GM12878 (cell line): ENCODE measurements around the gene UBE2E3. TPM values are rescaled to one million over a fixed set of nuclear protein-coding genes. Genes with fewer than 3 reads are reported as not detected.

Experiments used
- CBX5 ChIP-seq: sonication (generic); IDR thresholded peaks from 2 replicates; pipeline ENCODE4 v1.6.1; 2016; ENCODE audit warnings: low read depth, moderate library complexity, mild to moderate bottlenecking, inconsistent platforms
- CREB1 ChIP-seq: IDR thresholded peaks from 2 replicates; pipeline ENCODE4 v1.6.1; 2012; ENCODE audit warnings: low read depth, mild to moderate bottlenecking, inconsistent platforms
- ESRRA ChIP-seq: IDR thresholded peaks from 2 replicates; pipeline ENCODE4 v1.6.1; 2012; ENCODE audit warnings: mild to moderate bottlenecking, low read length, improper control_type of control experiment
- PML ChIP-seq: IDR thresholded peaks from 2 replicates; pipeline ENCODE4 v1.6.1; 2012; ENCODE audit warnings: low read length, inconsistent platforms
- RUNX3 ChIP-seq: IDR thresholded peaks from 2 replicates; pipeline ENCODE4 v1.6.1; 2012; ENCODE audit warnings: low read length, inconsistent platforms
- STAT3 ChIP-seq: IDR thresholded peaks from 2 replicates; pipeline ENCODE4 v1.6.1; 2011; ENCODE audit warnings: low read depth, low read length, improper control_type of control experiment
- YY1 ChIP-seq: IDR thresholded peaks from 2 replicates; pipeline ENCODE4 v1.6.1; 2011; ENCODE audit warnings: low read depth, mild to moderate bottlenecking, low read length
- polyA plus RNA-seq, 11 experiments: library from polyadenylated mRNA; depleted of rRNA in 4 of 11; unstranded in 6 of 11; stranded (reverse) in 5 of 11; fragments of >200 nt; fragmentation: Nextera tagmentation in 4 of 11; fragmentation: Illumina TruSeq in 1 of 11; extraction: Ambion mirVana in 4 of 11; extraction: Trizol in 1 of 11; gene quantifications; 1 replicate in 1 of 11; 2 replicates in 10 of 11; pipeline versions ENCODE4 v1.2.1 to v1.2.3, GENCODE V29; 2011 to 2016; ENCODE audit warnings: inconsistent platforms in 2 of 11, missing spikeins in 2 of 11, low read depth in 1 of 11
- total RNA-seq, 4 experiments: library from RNA; depleted of rRNA in 3 of 4; stranded (reverse); fragments of >200 nt in 3 of 4; fragmentation: Illumina TruSeq in 1 of 4; extraction: Trizol in 1 of 4; gene quantifications; 2 replicates each; pipeline versions ENCODE4 v1.2.1 to v1.2.3, GENCODE V29; 2013 to 2021
- TF ChIP-seq, protein P1 (sequence below): IDR thresholded peaks from 2 replicates; pipeline ENCODE4 v1.6.1; 2012; ENCODE audit warnings: low read depth, low read length, improper control_type of control experiment
- TF ChIP-seq, protein P2 (sequence below): IDR thresholded peaks from 2 replicates; pipeline ENCODE4 v1.6.1; 2012; ENCODE audit warnings: low read length, inconsistent platforms
- TF ChIP-seq, protein P3 (sequence below): IDR thresholded peaks from 2 replicates; pipeline ENCODE4 v1.6.1; 2012; ENCODE audit warnings: low read depth, low read length, improper control_type of control experiment

UBE2E3 gene
- total and polyA plus RNA-seq, 10 of the 15 experiments (the other 5 are each of a cell fraction or from before 2014, with no cell fraction given), result 14.9 to 50.0 (median 26.2) TPM

DNA sequence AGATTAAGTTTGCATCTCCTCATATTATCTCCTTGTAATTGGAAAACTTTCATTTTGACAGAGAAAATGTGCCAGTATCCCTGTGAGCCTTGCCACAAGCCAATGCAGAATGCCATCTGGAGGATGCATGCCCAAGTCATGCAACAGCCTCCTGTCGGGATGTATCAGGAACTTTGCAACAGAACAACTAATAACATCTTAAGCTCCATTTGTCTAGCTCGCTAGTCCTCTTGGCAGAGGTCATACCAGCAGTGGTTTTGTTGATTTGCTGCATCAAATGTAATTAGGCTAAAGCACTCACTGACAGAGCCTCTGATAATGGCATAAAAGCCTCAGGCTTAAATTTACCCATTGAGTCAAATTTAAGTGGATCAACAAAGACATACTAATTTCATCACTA lies 125.8 kb downstream of the UBE2E3 start (continued):
- no peak for TF ChIP-seq RUNX3
- no peak for TF ChIP-seq YY1
- no peak for TF ChIP-seq ESRRA
- TF ChIP-seq CBX5, result no peak
- TF ChIP-seq, protein P1, sequence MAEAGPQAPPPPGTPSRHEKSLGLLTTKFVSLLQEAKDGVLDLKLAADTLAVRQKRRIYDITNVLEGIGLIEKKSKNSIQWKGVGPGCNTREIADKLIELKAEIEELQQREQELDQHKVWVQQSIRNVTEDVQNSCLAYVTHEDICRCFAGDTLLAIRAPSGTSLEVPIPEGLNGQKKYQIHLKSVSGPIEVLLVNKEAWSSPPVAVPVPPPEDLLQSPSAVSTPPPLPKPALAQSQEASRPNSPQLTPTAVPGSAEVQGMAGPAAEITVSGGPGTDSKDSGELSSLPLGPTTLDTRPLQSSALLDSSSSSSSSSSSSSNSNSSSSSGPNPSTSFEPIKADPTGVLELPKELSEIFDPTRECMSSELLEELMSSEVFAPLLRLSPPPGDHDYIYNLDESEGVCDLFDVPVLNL, result no peak
- TF ChIP-seq STAT3, result no peak
- no peak for TF ChIP-seq CREB1
- TF ChIP-seq, protein P2, sequence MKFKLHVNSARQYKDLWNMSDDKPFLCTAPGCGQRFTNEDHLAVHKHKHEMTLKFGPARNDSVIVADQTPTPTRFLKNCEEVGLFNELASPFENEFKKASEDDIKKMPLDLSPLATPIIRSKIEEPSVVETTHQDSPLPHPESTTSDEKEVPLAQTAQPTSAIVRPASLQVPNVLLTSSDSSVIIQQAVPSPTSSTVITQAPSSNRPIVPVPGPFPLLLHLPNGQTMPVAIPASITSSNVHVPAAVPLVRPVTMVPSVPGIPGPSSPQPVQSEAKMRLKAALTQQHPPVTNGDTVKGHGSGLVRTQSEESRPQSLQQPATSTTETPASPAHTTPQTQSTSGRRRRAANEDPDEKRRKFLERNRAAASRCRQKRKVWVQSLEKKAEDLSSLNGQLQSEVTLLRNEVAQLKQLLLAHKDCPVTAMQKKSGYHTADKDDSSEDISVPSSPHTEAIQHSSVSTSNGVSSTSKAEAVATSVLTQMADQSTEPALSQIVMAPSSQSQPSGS, result no peak
- TF ChIP-seq, protein P3, sequence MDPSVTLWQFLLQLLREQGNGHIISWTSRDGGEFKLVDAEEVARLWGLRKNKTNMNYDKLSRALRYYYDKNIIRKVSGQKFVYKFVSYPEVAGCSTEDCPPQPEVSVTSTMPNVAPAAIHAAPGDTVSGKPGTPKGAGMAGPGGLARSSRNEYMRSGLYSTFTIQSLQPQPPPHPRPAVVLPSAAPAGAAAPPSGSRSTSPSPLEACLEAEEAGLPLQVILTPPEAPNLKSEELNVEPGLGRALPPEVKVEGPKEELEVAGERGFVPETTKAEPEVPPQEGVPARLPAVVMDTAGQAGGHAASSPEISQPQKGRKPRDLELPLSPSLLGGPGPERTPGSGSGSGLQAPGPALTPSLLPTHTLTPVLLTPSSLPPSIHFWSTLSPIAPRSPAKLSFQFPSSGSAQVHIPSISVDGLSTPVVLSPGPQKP, result no peak
- no peak for TF ChIP-seq PML
